ENCODE results near the gene CMTM4. TPM values are rescaled to one million over a fixed set of nuclear protein-coding genes. Genes with fewer than 3 reads are reported as not detected.

The CMTM4 gene
- total and polyA plus RNA-seq, 2 of the 8 experiments (the other 6 are each of a cell fraction or from before 2014, with no cell fraction given) = 35.3 to 51.7 TPM

GRCh38 chr16:66653581-66654350, 42.8 kb downstream of the CMTM4 start:
- Histone ChIP-seq H3K79me1 (ENCODE audit: low read depth, low read length) (peaks cover 5% of the 10 kb centered on the region; the same call in 1 of the 2 replicates), H4K5ac (ENCODE audit: insufficient read length, low read depth, low read length) (no peak overlapping the region), H3K56ac (replicated peaks; ENCODE audit: insufficient read length, low read depth, low read length) (no peak overlapping the region), H3K4me3 (ENCODE audit: extremely low read depth in 1 of 4, insufficient read depth in 2 of 4, low read depth in 3 of 4, low read length in 4 of 4) (no peak overlapping the region), H3K4me2 (ENCODE audit: insufficient read depth in 1 of 2, low read depth in 2 of 2, low read length in 2 of 2) (no peak overlapping the region), H3K27ac (ENCODE audit: low read depth, low read length) (no peak overlapping the region), H3K4ac (replicated peaks; ENCODE audit: insufficient read length, low read depth, low read length) (no peak overlapping the region), H3K27me3 (replicated peaks in 1 of 4; ENCODE audit: control insufficient read depth in 3 of 4, extremely low read depth in 1 of 4, insufficient read depth in 3 of 4, low read length in 3 of 4) (no peaks in the 10 kb centered on the region), H3K14ac (ENCODE audit: insufficient read length) (no peak overlapping the region), H2BK15ac (ENCODE audit: low read length) (no peak overlapping the region), H3K23ac (ENCODE audit: insufficient read length) (no peak overlapping the region), H4K91ac (replicated peaks; ENCODE audit: insufficient read length, low read length) (no peak overlapping the region), H4K8ac (ENCODE audit: extremely low read depth, insufficient read depth, low read length) (no peak overlapping the region), H3K79me2 (ENCODE audit: control insufficient read depth in 1 of 2, insufficient read depth in 2 of 2, low read length in 2 of 2) (peaks cover 3 to 18% of the 10 kb centered on the region in 2 experiments; a peak in 3 of 4 replicates), H3K18ac (ENCODE audit: extremely low read depth, low read length) (no peak overlapping the region), H3K36me3 (ENCODE audit: control insufficient read depth in 2 of 4, insufficient read depth in 4 of 4, low read length in 3 of 4) (no peaks in the 10 kb centered on the region), H2BK120ac (replicated peaks; ENCODE audit: low read depth, low read length) (no peak overlapping the region), H2BK5ac (ENCODE audit: low read depth, low read length) (no peak overlapping the region), H3K9me3 (ENCODE audit: insufficient read depth in 2 of 2, low read depth in 1 of 2, low read length in 1 of 2) (no peaks in the 10 kb centered on the region), H3K9ac (replicated peaks in 1 of 4; ENCODE audit: extremely low read depth in 1 of 4, low read depth in 3 of 4, low read length in 3 of 4) (no peak overlapping the region), H2AK5ac (ENCODE audit: low read depth, low read length) (no peak overlapping the region), H3K23me2 (ENCODE audit: low read depth, low read length) (no peaks in the 10 kb centered on the region; the same call in 1 of the 2 replicates), H3K4me1 (replicated peaks in 1 of 4; ENCODE audit: control insufficient read depth in 3 of 4, insufficient read depth in 4 of 4, low read length in 3 of 4) (peaks cover 0 to 5% (median 3%) of the 10 kb centered on the region in 4 experiments; a peak in 3 of 7 replicates), H4K20me1 (replicated peaks in 1 of 2; ENCODE audit: control insufficient read depth in 1 of 2, insufficient read depth in 2 of 2, low read length in 2 of 2) (peaks cover 0 to 7% of the 10 kb centered on the region in 2 experiments), H2BK12ac (ENCODE audit: low read depth, low read length) (no peak overlapping the region), H2AFZ (ENCODE audit: low read length) (no peak overlapping the region), H2BK20ac (ENCODE audit: low read length) (no peak overlapping the region)
- 93% methylated on average over 6 of the region's 6 CpGs; no CpG with 5 or more reads in 1 of the 2 experiments for WGBS, 2 experiments (ENCODE audit: extremely low coverage in 1 of 2, insufficient coverage in 1 of 2, insufficient read length in 1 of 2, insufficient replicate concordance in 2 of 2, low coverage in 1 of 2, low lambda C conversion rate in 2 of 2, missing lambda C conversion rate in 1 of 2)
- no peak for FAIRE-seq
- ChIA-PET CTCF (ENCODE audit: partially characterized antibody) (interaction anchor here (0.6 to 4.0 kb wide), 7 partner anchors 8 to 853 kb away, joined by 3 to 58 read pairs (median 5); no protein-coding TSS in a partner anchor), POLR2A (ENCODE audit: partially characterized antibody) (interaction anchor here (0.6 kb wide), 1 partner anchor 18 kb away, joined by 4 read pairs; no protein-coding TSS in a partner anchor)
- DNase-seq (ENCODE audit: low read depth in 1 of 2, low spot score in 2 of 2) = no peak
- TF ChIP-seq BCL11A (IDR thresholded peaks at IDR 0.05; ENCODE audit: low read depth in 2 of 2, low read length in 2 of 2) (no peak), TCF12 (IDR thresholded peaks at IDR 0.05; ENCODE audit: low read depth, low read length) (no peak), JUND (IDR thresholded peaks at IDR 0.05; ENCODE audit: low read length) (no peak), RNF2 (IDR thresholded peaks at IDR 0.05; ENCODE audit: borderline replicate concordance, low read depth, low read length, missing control alignments, poor library complexity, severe bottlenecking) (no peak), CBX5 (IDR thresholded peaks at IDR 0.05; ENCODE audit: low read depth, low read length) (no peak), SP4 (IDR thresholded peaks at IDR 0.05; ENCODE audit: low read length) (no peak), TEAD4 (IDR thresholded peaks at IDR 0.05; ENCODE audit: low read depth, low read length) (no peak), E2F6 (IDR thresholded peaks at IDR 0.05) (no peak), POU5F1 (IDR thresholded peaks at IDR 0.05; ENCODE audit: low read depth, low read length) (no peak), ASH2L (IDR thresholded peaks at IDR 0.05; ENCODE audit: low read length) (no peak)
- TF ChIP-seq, protein P1, sequence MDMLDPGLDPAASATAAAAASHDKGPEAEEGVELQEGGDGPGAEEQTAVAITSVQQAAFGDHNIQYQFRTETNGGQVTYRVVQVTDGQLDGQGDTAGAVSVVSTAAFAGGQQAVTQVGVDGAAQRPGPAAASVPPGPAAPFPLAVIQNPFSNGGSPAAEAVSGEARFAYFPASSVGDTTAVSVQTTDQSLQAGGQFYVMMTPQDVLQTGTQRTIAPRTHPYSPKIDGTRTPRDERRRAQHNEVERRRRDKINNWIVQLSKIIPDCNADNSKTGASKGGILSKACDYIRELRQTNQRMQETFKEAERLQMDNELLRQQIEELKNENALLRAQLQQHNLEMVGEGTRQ (IDR thresholded peaks at IDR 0.05; ENCODE audit: low read length) = no peak

Data from H1 (cell line).